GM12892 (cell line): ENCODE data around the gene HNMT.

Experiments
- POLR2AphosphoS5 ChIP-seq: IDR thresholded peaks from 2 replicates; pipeline ENCODE4 v1.6.1; 2011; ENCODE audit warnings: low read depth, low read length, control low read depth
- TAF1 ChIP-seq: IDR thresholded peaks from 2 replicates; pipeline ENCODE4 v1.6.1; 2011; ENCODE audit warnings: low read depth, mild to moderate bottlenecking, control low read depth, low read length, borderline replicate concordance

DNA sequence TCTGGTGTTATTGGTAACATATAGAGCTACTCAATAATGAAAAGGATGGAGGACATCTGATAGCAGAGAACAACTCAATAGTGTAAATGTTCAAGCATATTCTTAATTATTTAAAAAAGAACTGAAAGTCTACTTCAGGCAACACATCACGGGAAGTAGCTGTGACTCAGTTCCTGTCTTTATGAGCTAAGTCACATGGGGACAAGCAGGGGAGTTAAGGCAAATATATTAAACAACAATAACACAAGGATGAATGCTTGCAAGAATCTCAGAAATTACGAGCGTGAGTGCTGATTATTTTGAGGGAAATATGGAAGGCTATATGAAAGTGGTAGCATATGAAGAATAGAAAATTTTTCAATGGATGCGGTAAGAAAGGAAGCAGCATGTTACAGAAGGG is 4.0 kb upstream of the HNMT start:
- TF ChIP-seq POLR2AphosphoS5: no peak
- no peak for TF ChIP-seq TAF1
